GM18951 (cell line): ENCODE measurements around the gene MSI2.

Experiments
- POLR2A ChIP-seq: IDR thresholded peaks from 4 replicates; pipeline ENCODE4 v1.6.1; 2011; ENCODE audit warnings: mild to moderate bottlenecking; ENCODE audit not compliant: insufficient read length, insufficient read depth; ENCODE audit errors: extremely low read depth
- in situ Hi-C: fragments of 300-500 bp; cut with MboI; formaldehyde crosslinking; loops from one replicate; pipeline ENCODE4 v1.12.0; 2022; ENCODE audit warnings: low sequenced_read_pairs, mixed read lengths, inconsistent platforms; ENCODE audit not compliant: unreplicated experiment

The MSI2 gene

GRCh38 chr17:57629470-57629869, 373.1 kb downstream of the MSI2 start:
- TF ChIP-seq POLR2A: peak; percentile 15
- in situ Hi-C loops: no loop called here

GRCh38 chr17:57629886-57630285, 373.6 kb downstream of the MSI2 start:
- in situ Hi-C loops: no loop called here
- no peak for TF ChIP-seq POLR2A

GRCh38 chr17:57630736-57631135, 374.4 kb downstream of the MSI2 start:
- no peak for TF ChIP-seq POLR2A
- in situ Hi-C loops: no loop called here

GRCh38 chr17:57631871-57632270, 375.5 kb downstream of the MSI2 start:
- TF ChIP-seq POLR2A: no peak
- in situ Hi-C loops: no loop called here

- in situ Hi-C loops: no loop called here
- TF ChIP-seq POLR2A: no peak
These were observed 376.0 kb downstream of the MSI2 start for GRCh38 chr17:57632294-57632693.

- TF ChIP-seq POLR2A: no peak
- in situ Hi-C loops: no loop called here
These were observed 376.9 kb downstream of the MSI2 start for GRCh38 chr17:57633236-57633635.

- in situ Hi-C loops: no loop called here
- no peak for TF ChIP-seq POLR2A
These were observed 378.6 kb downstream of the MSI2 start for GRCh38 chr17:57634713-57635465.

- no peak for TF ChIP-seq POLR2A
These were observed 380.0 kb downstream of the MSI2 start for GRCh38 chr17:57636274-57636673.

GRCh38 chr17:57636985-57637665, 380.8 kb downstream of the MSI2 start:
- in situ Hi-C loops: no loop called here
- no peak for TF ChIP-seq POLR2A

More at GRCh38 chr17:57636274-57636673, 380.0 kb downstream of the MSI2 start:
- in situ Hi-C loops: no loop called here

GRCh38 chr17:57637666-57638010, 381.3 kb downstream of the MSI2 start:
- in situ Hi-C loops: no loop called here

GRCh38 chr17:57638284-57638683, 382.0 kb downstream of the MSI2 start:
- TF ChIP-seq POLR2A: no peak
- in situ Hi-C loops: no loop called here

More at GRCh38 chr17:57637666-57638010, 381.3 kb downstream of the MSI2 start:
- TF ChIP-seq POLR2A: no peak

GRCh38 chr17:57639381-57639780, 383.1 kb downstream of the MSI2 start:
- in situ Hi-C loops: no loop called here
- TF ChIP-seq POLR2A: no peak

- in situ Hi-C loops: no loop called here
- TF ChIP-seq POLR2A: no peak
These were observed 383.8 kb downstream of the MSI2 start for GRCh38 chr17:57640079-57640478.

GRCh38 chr17:57641761-57642160, 385.4 kb downstream of the MSI2 start:
- no peak for TF ChIP-seq POLR2A
- in situ Hi-C loops: no loop called here

- no peak for TF ChIP-seq POLR2A
- in situ Hi-C loops: no loop called here
These were observed 386.7 kb downstream of the MSI2 start for GRCh38 chr17:57643062-57643461.

- TF ChIP-seq POLR2A: no peak
- in situ Hi-C loops: no loop called here
These were observed 388.0 kb downstream of the MSI2 start for GRCh38 chr17:57644326-57644725.
